COLO829 (cell line): ENCODE measurements around the gene UBE2K.
"Not testable (repeated sequence)": the region's sequence is repeated elsewhere in the genome, so short reads cannot be mapped to it uniquely, and the experiment has no call there.

Source experiments
- DNase-seq: peaks from one replicate; pipeline ENCODE4 v3.0.0; 2012; ENCODE audit warnings: low spot score

UBE2K gene

GRCh38 chr4:39697740-39698423, at the start of gene UBE2K:
Gene UBE2K (plus strand): TSS chr4:39698136. CDS start chr4:39698328, 192 bp downstream.
- peak; percentile 73 for DNase-seq

- no peak for DNase-seq
These were observed 49.7 kb upstream of the UBE2K start for GRCh38 chr4:39648213-39648612.

GRCh38 chr4:39648827-39649558, 48.9 kb upstream of the UBE2K start:
- no peak for DNase-seq

GRCh38 chr4:39649639-39650265, 48.2 kb upstream of the UBE2K start:
- DNase-seq = no peak

- not testable (repeated sequence) for DNase-seq
These were observed 46.4 kb upstream of the UBE2K start for GRCh38 chr4:39651586-39651985.

- DNase-seq = no peak
These were observed 42.7 kb upstream of the UBE2K start for GRCh38 chr4:39655211-39655610.

- no peak for DNase-seq
These were observed 42.1 kb upstream of the UBE2K start for GRCh38 chr4:39655876-39656275.

GRCh38 chr4:39656638-39657037, 41.3 kb upstream of the UBE2K start:
- not testable (repeated sequence) for DNase-seq

GRCh38 chr4:39657465-39657864, 40.5 kb upstream of the UBE2K start:
- DNase-seq = no peak

- DNase-seq = no peak
These were observed 39.2 kb upstream of the UBE2K start for GRCh38 chr4:39658756-39659155.

GRCh38 chr4:39660045-39660444, 37.9 kb upstream of the UBE2K start:
- DNase-seq = no peak

GRCh38 chr4:39660757-39661156, 37.2 kb upstream of the UBE2K start:
- DNase-seq = no peak

- no peak for DNase-seq
These were observed 35.3 kb upstream of the UBE2K start for GRCh38 chr4:39662683-39663082.

GRCh38 chr4:39664828-39665731, 32.9 kb upstream of the UBE2K start:
- DNase-seq = no peak

- no peak for DNase-seq
These were observed 30.2 kb upstream of the UBE2K start for GRCh38 chr4:39667706-39668105.

- DNase-seq = no peak
These were observed 29.0 kb upstream of the UBE2K start for GRCh38 chr4:39668887-39669286.

GRCh38 chr4:39670296-39670695, 27.6 kb upstream of the UBE2K start:
- DNase-seq = not testable (repeated sequence)

GRCh38 chr4:39675681-39676080, 22.3 kb upstream of the UBE2K start:
- DNase-seq = not testable (repeated sequence)

GRCh38 chr4:39681003-39681402, 16.9 kb upstream of the UBE2K start:
- DNase-seq = not testable (repeated sequence)

- DNase-seq = no peak
These were observed 15.8 kb upstream of the UBE2K start for GRCh38 chr4:39682138-39682537.

- no peak for DNase-seq
These were observed 11.9 kb upstream of the UBE2K start for GRCh38 chr4:39685990-39686389.

GRCh38 chr4:39687014-39687413, 10.9 kb upstream of the UBE2K start:
- no peak for DNase-seq
